Raji (cell line): ENCODE results near the gene KRTAP1-4.
"Not testable (repeated sequence)": the region's sequence is repeated elsewhere in the genome, so short reads cannot be mapped to it uniquely, and the experiment has no call there.

ENCODE experiments used
- POLR2A ChIP-seq: IDR thresholded peaks from 2 replicates; pipeline ENCODE4 v1.6.1; 2011; ENCODE audit warnings: low read depth, low read length, control low read depth; ENCODE audit not compliant: insufficient read depth

The KRTAP1-4 gene

GRCh38 chr17:41052566-41052965 lies 22.6 kb upstream of the KRTAP1-4 start:
- no peak for TF ChIP-seq POLR2A

- no peak for TF ChIP-seq POLR2A
Measured at GRCh38 chr17:41049110-41049509, 19.1 kb upstream of the KRTAP1-4 start.

GRCh38 chr17:41048441-41048840 lies 18.4 kb upstream of the KRTAP1-4 start:
- TF ChIP-seq POLR2A = no peak

- TF ChIP-seq POLR2A = not testable (repeated sequence)
Measured at GRCh38 chr17:41046735-41047465, 16.9 kb upstream of the KRTAP1-4 start, which contains the start of gene KRTAP2-1. KRTAP2-1 (minus strand) TSS chr17:41047316; CDS start chr17:41047267, 49 bp downstream.

- no peak for TF ChIP-seq POLR2A
Measured at GRCh38 chr17:41042953-41043352, 13.0 kb upstream of the KRTAP1-4 start.

GRCh38 chr17:41040783-41041571 lies 11.0 kb upstream of the KRTAP1-4 start, which contains the start of gene KRTAP1-1:
KRTAP1-1 (minus strand) TSS chr17:41041450; CDS start chr17:41041397, 53 bp downstream.
- TF ChIP-seq POLR2A = not testable (repeated sequence)

GRCh38 chr17:41037853-41038350 lies 7.9 kb upstream of the KRTAP1-4 start:
- TF ChIP-seq POLR2A = no peak

GRCh38 chr17:41034346-41034935 lies 4.4 kb upstream of the KRTAP1-4 start, which contains the start of gene KRTAP1-3:
KRTAP1-3 (minus strand) TSS chr17:41034874; CDS start chr17:41034821, 53 bp downstream.
- not testable (repeated sequence) for TF ChIP-seq POLR2A

GRCh38 chr17:41026715-41027471 lies 3.1 kb downstream of the KRTAP1-4 start, which contains the start of gene KRTAP1-5:
KRTAP1-5 (minus strand) TSS chr17:41027208; CDS start chr17:41027155, 53 bp downstream.
- TF ChIP-seq POLR2A = no peak

- no peak for TF ChIP-seq POLR2A
Measured at GRCh38 chr17:41024697-41025096, 5.3 kb downstream of the KRTAP1-4 start.

GRCh38 chr17:41020336-41020735 lies 9.7 kb downstream of the KRTAP1-4 start:
- no peak for TF ChIP-seq POLR2A

- no peak for TF ChIP-seq POLR2A
Measured at GRCh38 chr17:41019415-41019814, 10.6 kb downstream of the KRTAP1-4 start.

GRCh38 chr17:41018541-41018940 lies 11.5 kb downstream of the KRTAP1-4 start:
- TF ChIP-seq POLR2A = no peak

- no peak for TF ChIP-seq POLR2A
Measured at GRCh38 chr17:41016578-41017215, 13.3 kb downstream of the KRTAP1-4 start.
